ENCODE data around the gene CRISP1.
"Not testable (repeated sequence)": the region's sequence is repeated elsewhere in the genome, so short reads cannot be mapped to it uniquely, and the experiment has no call there.

Gene CRISP1, protein sequence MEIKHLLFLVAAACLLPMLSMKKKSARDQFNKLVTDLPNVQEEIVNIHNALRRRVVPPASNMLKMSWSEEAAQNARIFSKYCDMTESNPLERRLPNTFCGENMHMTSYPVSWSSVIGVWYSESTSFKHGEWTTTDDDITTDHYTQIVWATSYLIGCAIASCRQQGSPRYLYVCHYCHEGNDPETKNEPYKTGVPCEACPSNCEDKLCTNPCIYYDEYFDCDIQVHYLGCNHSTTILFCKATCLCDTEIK

DNA sequence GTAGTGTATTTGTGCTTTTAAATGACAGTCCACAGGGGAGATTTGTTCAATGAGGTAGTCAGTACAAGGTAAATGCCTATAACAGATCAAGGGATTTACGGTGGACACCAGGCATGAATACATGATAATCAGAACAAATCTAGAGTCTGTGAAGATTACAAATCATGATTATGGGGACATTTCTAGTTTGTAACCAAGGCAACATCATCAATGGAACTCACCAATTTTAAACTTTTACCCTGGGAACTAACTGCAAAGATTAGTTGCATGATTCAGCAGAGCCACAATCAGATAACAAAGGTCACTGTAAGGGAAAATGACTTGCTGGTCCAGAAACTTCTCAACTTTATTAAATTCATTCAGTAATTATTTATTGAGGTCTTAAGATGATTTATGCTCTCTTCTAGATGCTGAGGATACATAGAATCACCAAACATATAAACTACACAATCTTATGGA is at the start of gene CRISP1:
Gene CRISP1 (minus strand): TSS at position 51 of the 459 bp plus-strand sequence. CDS start 9,135 bp downstream, outside the sequence.
- no peak for DNase-seq

DNA sequence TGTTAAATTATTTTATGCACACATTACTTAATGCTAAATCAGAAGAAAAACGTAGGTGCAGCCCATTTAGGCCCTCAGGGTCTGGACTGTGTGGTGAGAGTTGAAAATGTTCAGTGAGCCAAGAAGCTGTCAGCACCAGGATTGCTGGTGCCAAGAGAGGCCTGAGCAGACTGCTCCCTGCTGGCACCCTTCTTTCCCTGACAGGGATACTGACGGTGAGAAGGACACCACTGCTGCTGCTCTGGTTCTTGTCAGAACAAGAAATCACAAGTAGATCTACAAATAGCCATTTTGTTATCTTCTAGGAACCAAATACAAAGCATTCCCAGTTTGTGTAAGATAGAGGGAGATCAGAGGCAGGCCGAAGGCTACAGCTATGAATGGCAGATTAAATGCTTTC is 48.7 kb upstream of the CRISP1 start:
- DNase-seq = no peak

DNA sequence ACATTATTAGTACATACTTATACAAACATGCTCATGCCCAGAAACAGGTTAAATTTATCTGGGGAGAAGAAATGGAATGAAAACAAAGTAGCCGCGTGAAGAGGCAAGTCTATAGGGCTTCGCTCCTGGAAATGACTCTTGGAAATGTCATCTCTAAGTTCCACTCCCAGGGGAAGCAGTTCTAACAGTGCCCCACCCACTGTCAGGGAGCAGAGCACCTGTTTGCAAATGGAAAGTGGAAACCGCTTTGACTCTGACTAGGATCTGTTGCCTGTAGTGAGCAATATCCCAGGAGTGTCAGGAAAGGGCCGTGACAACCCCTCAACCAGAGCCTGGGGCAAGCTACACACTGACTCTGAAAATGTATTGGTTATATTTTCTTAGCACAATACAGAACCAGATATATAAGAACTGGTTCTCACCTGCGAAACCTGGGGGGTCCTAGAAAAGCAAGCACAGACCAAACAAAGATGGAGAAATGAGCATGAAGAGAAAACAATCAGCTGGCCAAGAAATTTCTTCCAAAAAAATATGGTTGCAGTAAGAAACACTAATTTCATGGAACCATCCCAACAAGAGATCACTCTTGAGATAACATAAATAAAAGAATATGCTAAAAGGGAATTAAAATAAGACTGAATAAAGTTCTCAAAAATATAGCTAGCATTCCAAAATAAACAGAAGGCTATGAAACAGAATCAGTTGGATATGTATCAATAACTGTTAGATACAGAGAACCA is 47.5 kb upstream of the CRISP1 start:
- DNase-seq = no peak

DNA sequence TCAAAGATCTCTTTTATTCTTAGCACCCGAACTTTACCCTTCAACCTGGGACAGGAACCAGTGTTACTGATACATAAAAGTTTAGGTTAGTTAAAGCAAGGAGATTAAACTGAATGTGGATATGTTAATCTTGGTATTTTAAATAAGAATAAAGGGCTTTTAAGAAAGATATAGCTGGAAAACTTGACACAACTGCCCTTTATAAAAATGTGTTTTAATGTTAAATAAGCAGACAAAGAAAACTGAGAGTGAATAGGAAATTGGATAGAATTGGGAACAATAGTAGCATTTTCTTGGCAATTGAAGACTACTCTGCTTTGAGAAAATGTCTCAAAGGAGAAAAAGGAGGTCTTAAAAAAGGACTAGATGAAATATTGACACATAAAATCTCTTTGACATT is 45.9 kb upstream of the CRISP1 start:
- no peak for DNase-seq

DNA sequence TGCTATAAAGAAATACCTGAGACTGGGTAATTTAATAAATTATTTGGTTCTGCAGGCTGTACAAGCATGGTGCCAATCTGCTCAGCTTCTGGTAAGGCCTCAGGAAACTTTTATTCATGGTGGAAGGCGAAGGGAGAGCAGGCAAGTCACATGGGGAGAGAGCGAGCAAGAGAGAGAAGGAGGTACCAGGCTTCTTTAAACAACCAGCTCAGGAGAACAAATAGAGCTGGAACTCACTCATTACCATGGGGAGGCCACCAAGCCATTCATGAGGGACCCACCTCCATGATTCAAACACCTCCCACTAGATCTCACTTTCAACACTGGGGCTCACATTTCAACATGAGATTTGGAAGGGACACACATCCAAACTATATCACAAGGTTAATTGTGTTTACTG is 44.9 kb upstream of the CRISP1 start:
- DNase-seq = no peak

DNA sequence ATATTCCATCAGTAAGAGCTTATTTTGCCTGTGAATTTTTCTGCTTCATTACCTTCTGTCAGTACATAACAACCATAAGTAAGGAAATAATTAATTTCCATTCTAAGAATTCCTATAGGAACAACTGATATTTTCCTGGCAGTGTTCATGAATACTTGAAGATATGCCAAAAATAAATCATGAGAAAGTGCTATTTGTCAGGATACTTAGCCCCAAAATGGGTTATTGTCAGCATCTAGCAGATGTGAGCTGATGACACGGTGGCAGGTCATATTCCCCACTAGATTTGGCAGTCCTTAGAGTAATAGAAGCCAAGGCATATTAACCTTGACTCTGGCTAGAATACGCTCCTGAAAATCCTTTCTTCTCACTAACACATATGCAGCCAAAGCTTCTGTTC is 43.2 kb upstream of the CRISP1 start:
- no peak for DNase-seq

DNA sequence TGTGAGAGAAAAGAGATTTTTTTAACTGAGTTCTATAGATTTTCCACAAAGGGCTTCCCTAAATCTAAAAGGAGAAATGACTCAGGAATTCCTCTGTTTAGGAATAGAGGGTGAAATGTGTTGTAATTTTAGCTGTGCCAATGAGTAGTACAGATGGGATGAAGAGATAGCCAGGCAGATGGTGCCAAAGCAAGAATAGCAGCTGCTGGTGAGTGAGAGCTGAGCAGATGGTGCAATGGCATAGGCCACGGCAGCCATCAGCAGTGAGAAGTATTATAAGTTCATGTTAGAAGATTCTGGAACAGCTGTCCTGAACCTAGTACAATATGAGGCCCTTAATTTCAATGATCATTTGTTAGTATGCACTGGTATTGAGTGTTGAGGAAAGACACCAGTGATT is 40.2 kb upstream of the CRISP1 start:
- DNase-seq = no peak

DNA sequence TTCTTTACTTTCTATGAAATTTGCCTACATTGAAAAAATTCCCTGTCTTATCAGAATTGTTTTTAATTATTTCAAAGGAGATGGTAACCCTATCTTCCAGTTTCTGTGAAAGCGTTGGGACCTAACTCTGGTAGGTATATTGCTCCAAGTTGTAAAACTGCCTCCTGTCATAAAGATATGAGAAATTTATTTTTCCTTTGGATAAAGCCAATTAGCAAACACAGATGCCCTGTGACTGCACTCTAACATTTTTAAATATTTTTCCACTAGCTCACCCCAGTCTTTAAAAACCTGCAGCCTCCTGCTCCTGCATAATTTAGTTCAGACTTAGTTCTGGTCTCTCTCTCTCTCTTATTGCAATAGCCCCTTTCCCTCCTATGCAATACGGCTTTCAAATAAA is 39.0 kb upstream of the CRISP1 start:
- DNase-seq = no peak

DNA sequence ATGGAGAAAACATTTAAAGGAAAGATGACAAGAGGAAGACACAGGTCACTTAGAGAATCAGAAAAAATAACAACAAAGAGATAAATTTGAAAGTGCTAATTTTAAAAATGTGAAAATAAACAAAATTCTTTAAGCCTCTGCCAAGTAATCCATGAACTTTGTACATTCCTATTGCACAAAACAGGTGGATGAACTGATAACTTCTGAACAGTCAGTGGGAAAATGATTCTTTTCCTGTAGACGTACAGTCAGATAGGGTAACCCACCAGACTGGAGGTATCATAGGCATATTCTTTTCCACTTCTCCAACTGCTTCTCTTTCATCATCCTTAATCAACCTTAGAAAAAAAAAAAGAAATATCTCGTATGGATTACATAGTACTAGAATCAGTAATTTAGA is 36.5 kb upstream of the CRISP1 start:
- DNase-seq = no peak

DNA sequence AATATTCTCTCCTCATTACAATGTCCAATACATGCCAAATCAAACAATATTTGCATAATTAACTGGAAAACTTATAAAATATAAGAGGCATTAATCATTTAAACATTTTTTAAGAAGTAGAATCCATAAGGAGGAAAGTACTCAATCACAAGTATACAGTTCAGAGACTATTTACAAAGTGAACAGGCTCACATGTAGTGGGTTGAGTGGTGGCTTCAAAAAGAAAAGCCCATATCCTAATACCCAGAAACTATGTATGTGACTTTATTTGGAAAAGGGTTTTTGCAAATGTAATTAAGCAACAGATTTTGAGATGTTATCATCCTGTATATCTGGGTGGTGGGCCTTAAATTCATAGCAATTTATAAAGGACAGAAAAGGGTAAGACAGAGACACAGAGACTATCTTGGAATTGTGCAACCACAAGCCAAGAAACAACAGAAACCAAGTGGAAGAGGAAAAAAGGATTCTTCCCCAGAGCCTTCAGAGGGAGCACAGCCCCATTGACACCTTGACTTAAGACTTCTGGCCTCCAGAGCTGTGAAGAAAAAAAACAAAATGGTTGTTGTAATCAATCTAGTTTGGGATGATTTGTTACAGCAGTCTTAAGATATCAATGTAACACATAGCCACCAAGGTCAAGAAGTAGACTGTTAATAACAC is 32.7 kb upstream of the CRISP1 start:
- DNase-seq = no peak

DNA sequence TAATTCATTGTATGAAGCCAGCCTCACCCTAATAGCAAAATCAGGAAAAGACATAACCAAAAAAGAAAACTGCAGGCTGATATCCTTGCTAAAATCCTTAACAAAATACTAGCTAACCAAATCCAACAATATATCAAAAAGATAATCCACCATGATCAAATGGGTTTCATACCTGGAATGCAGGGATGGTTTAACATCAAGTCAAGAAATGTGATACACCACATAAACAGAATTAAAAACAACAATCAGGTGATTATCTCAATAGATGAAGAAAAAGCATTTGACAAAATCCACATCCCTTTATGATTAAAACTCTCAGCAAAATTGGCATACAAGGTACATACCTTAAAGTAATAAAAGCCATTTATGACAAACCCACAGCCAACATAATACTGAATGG is 29.2 kb upstream of the CRISP1 start:
- DNase-seq = not testable (repeated sequence)

DNA sequence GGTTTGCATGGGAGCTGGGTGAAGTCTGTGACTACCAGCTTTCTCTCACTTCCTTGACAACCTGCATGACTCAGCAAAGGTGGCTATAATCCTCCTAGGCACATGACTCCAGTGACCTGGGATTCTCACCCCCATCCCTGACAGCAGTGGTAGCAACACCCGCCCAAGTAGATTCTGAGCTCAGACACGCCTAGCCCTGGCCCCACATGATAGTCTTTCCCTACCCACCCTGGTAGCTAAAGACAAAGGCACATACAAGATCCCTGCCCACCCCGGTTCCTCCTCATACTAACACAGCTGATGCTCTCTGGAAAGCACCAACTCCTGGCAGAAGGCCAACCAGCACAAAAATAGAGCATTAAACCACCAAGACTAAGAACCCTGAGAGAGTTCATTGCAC is 25.9 kb upstream of the CRISP1 start:
- DNase-seq = no peak

DNA sequence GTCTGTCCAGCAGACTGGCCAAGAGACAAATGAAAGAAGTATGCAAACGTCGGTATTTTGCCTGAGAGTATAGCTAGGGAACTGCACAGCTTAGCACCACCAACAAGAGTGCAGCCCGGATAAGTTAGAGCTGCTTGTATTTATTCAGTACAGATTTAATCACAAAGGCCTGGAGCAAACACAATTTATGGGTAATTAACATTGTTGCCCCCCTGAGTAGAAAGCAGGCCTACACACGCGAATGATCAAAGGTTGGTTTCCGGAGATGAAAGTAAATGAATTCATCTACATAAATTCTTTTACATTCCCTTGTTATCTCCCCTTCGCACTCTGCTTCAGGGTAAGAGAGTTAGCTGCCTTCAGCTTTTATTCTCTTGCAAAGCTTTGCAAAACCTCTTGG is 24.7 kb upstream of the CRISP1 start:
- no peak for DNase-seq

DNA sequence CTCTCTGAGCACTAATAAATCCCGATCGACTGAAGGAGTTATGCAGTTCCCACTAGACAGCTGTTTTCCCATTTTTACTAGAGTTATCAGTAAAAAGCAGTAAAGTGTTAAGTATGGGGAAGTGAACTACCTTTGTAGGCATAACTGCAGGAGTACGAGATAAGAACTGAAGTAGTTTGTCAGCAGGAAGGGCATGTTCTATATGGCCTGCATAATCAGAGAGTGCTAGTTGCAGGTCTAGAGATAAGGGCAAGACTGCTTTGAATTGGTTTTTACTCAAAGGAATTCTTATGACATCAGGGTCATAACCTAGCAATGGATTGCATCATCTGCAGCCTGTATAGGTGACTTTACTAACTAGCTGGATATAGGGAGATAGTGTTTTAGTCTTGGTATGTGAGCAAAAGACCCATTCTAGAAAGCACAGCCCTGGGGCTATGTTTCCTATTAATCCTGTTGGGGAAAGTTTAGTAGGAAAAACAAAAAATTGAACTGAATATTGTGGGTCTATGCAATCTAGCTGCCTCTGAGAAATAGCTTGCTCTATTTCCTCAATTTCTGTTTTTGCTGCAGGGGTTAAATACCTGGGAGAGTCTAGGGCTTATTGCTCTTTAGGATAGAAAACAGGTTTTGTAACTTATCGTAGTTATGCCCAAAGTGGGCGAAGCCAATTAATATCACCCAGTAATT is 22.6 kb upstream of the CRISP1 start:
- no peak for DNase-seq

DNA sequence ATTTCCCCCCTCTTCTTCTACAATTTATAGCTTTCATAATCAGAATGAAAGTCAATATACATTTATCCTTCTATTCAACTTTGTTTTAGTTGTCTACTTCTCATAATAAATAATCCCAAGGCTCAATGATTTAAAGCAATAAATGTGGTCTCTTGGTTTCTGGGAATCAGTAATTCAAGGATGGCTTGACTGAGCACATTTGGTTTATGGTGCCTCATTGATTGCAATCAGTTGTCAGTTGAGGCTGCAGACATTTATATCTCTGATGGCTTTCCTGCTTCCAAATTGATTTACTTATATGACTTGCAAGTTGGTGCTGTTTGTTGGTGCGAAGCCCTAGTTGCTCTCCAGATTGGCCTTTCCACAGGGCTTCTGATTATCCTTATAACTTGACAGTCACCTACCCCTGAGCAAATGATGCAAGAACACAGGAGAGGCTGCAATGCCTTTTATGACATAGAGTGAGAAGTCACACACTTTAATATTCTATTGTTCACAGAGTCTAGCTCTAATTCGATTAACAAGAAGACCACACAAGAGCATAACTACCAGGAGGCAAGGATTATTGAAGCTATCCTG is 2.7 kb upstream of the CRISP1 start:
- DNase-seq = no peak

DNA sequence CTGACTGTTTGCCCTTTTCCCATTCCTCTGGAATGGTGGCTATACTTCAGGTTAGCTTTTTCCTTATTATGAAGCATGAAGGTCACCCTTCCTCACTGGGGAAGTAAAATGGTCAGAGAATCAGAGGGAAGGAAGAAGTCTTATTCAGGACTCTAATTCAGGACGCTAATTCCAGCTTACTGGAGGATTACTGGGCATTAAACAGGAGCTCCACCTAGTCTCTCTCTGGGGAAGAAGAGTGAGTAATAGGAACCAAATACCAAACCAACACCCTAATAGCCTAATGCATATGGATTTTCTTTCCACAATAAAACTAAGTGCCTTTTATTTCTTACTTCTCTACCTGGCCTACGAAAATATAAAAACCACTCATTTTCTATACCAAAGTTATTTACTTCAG is 10.1 kb downstream of the CRISP1 start:
- DNase-seq = no peak

DNA sequence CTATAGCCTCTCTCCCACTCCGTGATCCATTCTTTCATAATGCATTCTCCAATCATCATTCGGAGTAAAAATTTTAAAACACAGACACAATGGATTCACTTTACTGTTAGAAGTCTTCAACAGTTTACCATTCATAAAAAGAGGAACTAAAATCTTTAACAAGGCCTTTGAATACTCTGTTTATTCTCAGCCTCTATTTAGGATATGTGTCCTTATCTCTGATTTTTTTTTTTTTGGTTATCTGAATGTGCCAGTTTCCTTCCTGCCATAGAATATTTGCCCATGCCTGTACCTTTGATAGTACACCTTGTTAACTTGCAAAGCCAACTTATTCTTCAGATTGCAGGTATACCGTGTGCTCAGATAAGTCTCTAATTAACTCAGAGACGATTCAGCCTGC is 11.1 kb downstream of the CRISP1 start:
- no peak for DNase-seq

DNA sequence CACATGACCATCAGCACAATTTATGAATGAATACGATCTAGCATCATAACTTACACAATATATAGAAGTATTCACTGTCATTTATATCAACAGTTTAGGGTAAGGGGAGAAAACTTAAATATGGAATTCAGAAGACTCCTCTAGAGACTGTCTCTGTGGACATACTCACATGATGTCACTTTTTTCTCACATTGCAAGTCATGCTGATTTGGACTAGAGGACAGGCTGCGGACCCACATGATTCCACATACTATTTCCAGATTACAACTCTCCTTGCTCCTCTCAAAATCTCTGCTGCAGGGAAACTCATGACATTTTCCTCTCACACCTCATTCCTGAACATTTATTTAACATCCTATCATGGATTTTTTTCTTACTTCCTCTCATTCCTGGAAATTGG is 13.4 kb downstream of the CRISP1 start:
- no peak for DNase-seq

DNA sequence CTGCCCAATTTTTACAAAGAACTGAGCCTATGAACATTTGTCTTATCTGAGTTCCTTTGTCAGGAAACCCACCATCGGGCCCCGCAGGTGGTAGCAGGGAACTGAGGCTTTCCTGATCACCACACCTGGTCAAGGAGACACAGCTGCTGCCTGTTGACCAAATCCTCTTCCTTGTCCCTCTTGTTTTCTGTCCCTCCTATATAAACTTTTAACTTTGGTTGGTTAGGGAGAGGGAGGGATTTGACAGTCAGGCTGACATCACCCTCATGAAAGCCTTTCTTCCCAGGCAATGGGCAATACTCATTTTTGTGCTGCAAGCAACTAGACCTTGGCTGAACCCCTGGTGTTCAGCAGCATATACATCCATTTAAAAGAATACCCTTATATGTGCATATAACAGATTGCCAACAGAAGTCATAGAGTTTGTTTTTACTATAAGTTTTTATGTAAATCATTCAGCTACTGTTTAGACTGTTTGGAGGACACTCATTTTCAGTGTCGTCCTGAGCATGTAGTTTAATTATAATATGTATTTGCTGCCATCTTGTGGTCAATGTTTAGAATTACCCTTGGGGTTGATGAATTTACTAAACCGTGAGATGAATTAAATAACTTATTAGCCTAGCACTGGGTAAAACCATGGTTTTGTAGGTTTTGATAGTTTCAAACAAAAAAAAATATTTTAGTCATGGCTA is 17.0 kb downstream of the CRISP1 start:
- no peak for DNase-seq

DNA sequence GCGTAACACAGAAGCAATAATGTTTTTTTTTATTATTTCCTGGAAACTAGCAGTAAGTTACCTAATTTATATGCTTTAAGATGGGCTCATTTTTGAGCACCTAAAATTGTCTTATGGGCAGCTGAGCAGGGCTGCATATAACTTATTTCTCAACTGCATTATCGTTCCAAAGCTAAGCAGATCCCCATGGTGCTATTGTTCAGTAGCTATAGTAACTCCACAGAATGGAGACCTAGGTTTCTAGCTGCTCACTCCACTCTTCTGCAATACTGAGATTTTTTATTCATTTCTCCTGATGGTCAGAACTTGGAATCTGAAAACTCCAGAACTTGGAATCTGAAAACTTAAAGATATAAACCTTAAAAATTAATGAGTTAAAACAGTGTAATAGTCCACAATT is 18.7 kb downstream of the CRISP1 start:
- no peak for DNase-seq

DNA sequence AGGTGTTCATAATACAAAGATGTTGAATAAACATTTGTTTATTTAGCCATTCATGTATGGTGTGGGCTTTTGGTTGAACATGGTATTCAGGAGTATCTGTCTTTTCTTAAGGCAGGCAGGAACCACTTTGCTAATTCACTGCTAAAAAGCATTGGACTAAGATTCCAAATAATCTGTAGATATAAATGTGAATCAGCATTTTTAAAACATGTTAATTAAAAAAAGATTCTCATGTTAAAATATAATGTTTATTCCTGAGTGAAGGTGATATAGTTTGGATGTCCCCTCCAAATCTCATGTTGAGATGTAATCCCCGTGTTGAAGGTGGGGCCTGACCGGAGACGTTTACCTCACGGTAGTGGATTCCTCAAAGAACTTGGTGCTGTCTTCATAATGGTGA is 19.3 kb downstream of the CRISP1 start:
- no peak for DNase-seq

DNA sequence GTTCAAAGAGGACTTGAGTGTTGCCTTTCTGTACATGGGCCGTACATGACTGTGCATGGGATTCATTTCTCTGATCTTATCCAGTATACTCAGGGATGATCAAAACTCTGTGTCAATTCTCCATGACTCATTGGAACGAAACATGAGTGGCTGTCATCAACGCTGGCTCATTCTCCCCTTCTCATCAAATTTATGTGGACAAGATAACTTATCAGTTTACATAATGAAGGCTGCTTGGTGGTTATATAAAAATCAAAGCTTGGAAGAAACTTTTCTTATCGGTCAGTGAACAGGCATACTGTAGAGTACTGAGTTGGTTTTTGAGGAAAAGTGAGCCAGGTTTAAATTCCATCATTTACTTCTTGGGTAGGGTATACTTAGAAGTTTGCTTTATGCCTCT is 24.9 kb downstream of the CRISP1 start:
- DNase-seq = no peak

DNA sequence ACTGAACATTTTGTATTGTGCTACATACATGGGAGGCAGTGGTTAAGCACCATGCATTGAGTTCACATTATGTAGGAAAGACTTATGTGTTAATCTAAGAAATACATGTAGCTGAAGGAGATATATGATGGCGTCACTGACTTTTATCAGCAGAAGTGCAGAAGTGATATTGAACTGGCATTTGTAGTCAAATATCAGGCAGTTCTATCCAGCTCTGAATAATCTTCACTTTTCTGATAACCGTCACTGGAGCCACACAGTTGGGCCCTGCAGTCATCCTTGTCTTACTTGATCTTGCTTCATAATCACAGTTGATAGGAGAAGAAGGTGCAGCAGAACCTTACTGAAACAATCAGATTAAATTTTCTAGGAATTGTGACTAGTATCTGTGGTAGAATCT is 26.4 kb downstream of the CRISP1 start:
- DNase-seq = no peak

All from stimulated activated CD4-positive, alpha-beta T cell treated with anti-CD3 and anti-CD28 coated beads, Interleukin-4, amount 100 ng/mL, for 1 hour (primary cell).